Measurements from ENCODE around the gene HPS5. TPM values are rescaled to one million over a fixed set of nuclear protein-coding genes. Genes with fewer than 3 reads are reported as not detected.
A peak's percentile ranks its signal among the peaks of the same experiment; 100 is the strongest.

The HPS5 gene
- total and polyA plus RNA-seq, 2 of the 13 experiments (the other 11 are each of a cell fraction or from before 2014, with no cell fraction given), result 6.6 to 25.5 TPM

- TF ChIP-seq, protein P1, sequence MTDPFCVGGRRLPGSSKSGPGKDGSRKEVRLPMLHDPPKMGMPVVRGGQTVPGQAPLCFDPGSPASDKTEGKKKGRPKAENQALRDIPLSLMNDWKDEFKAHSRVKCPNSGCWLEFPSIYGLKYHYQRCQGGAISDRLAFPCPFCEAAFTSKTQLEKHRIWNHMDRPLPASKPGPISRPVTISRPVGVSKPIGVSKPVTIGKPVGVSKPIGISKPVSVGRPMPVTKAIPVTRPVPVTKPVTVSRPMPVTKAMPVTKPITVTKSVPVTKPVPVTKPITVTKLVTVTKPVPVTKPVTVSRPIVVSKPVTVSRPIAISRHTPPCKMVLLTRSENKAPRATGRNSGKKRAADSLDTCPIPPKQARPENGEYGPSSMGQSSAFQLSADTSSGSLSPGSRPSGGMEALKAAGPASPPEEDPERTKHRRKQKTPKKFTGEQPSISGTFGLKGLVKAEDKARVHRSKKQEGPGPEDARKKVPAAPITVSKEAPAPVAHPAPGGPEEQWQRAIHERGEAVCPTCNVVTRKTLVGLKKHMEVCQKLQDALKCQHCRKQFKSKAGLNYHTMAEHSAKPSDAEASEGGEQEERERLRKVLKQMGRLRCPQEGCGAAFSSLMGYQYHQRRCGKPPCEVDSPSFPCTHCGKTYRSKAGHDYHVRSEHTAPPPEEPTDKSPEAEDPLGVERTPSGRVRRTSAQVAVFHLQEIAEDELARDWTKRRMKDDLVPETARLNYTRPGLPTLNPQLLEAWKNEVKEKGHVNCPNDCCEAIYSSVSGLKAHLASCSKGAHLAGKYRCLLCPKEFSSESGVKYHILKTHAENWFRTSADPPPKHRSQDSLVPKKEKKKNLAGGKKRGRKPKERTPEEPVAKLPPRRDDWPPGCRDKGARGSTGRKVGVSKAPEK (CRISPR knock-in tag; IDR thresholded peaks at IDR 0.05; ENCODE audit: borderline replicate concordance), result no peak
- TF ChIP-seq, protein P2, sequence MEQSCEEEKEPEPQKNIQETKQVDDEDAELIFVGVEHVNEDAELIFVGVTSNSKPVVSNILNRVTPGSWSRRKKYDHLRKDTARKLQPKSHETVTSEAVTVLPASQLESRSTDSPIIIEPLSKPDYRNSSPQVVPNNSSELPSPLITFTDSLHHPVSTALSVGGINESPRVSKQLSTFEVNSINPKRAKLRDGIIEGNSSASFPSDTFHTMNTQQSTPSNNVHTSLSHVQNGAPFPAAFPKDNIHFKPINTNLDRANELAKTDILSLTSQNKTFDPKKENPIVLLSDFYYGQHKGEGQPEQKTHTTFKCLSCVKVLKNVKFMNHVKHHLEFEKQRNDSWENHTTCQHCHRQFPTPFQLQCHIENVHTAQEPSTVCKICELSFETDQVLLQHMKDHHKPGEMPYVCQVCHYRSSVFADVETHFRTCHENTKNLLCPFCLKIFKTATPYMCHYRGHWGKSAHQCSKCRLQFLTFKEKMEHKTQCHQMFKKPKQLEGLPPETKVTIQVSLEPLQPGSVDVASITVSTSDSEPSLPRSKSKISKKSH (CRISPR knock-in tag; IDR thresholded peaks at IDR 0.05; ENCODE audit: borderline replicate concordance), result peak; percentile 98
- peak; percentile 97 for TF ChIP-seq YEATS2 (CRISPR knock-in tag; IDR thresholded peaks at IDR 0.05; ENCODE audit: borderline replicate concordance)
- no peak for TF ChIP-seq TBP (CRISPR knock-in tag; IDR thresholded peaks at IDR 0.05)
- peak; percentile 67; the same call in 1 of the 2 replicates for TF ChIP-seq LBX2 (CRISPR knock-in tag; IDR thresholded peaks at IDR 0.05; ENCODE audit: borderline replicate concordance)
- TF ChIP-seq, protein P3, sequence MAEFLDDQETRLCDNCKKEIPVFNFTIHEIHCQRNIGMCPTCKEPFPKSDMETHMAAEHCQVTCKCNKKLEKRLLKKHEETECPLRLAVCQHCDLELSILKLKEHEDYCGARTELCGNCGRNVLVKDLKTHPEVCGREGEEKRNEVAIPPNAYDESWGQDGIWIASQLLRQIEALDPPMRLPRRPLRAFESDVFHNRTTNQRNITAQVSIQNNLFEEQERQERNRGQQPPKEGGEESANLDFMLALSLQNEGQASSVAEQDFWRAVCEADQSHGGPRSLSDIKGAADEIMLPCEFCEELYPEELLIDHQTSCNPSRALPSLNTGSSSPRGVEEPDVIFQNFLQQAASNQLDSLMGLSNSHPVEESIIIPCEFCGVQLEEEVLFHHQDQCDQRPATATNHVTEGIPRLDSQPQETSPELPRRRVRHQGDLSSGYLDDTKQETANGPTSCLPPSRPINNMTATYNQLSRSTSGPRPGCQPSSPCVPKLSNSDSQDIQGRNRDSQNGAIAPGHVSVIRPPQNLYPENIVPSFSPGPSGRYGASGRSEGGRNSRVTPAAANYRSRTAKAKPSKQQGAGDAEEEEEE (CRISPR knock-in tag; IDR thresholded peaks at IDR 0.05; ENCODE audit: borderline replicate concordance), result peak; percentile 87; the same call in 1 of the 2 replicates
- peak; percentile 37; the same call in 1 of the 2 replicates for TF ChIP-seq ZNF619 (CRISPR knock-in tag; IDR thresholded peaks at IDR 0.05)
- no peak for TF ChIP-seq KAT2B (IDR thresholded peaks at IDR 0.05; ENCODE audit: borderline replicate concordance, low read depth, low read length)
- peak; percentile 89 for TF ChIP-seq AGO2 (optimal IDR thresholded peaks at IDR 0.05; ENCODE audit: low read depth, low read length)
- peak; percentile 82 for TF ChIP-seq ZNF160 (CRISPR knock-in tag; IDR thresholded peaks at IDR 0.05)
- TF ChIP-seq, protein P4, sequence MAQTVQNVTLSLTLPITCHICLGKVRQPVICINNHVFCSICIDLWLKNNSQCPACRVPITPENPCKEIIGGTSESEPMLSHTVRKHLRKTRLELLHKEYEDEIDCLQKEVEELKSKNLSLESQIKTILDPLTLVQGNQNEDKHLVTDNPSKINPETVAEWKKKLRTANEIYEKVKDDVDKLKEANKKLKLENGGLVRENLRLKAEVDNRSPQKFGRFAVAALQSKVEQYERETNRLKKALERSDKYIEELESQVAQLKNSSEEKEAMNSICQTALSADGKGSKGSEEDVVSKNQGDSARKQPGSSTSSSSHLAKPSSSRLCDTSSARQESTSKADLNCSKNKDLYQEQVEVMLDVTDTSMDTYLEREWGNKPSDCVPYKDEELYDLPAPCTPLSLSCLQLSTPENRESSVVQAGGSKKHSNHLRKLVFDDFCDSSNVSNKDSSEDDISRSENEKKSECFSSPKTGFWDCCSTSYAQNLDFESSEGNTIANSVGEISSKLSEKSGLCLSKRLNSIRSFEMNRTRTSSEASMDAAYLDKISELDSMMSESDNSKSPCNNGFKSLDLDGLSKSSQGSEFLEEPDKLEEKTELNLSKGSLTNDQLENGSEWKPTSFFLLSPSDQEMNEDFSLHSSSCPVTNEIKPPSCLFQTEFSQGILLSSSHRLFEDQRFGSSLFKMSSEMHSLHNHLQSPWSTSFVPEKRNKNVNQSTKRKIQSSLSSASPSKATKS (CRISPR knock-in tag; IDR thresholded peaks at IDR 0.05), result 0 out of 2 replicates have a peak, but pooled peaks have one; percentile 43
- peak; percentile 84 for TF ChIP-seq ETV6 (CRISPR knock-in tag; conservative IDR thresholded peaks at IDR 0.05)
- peak; percentile 96 for TF ChIP-seq MYPOP (CRISPR knock-in tag; IDR thresholded peaks at IDR 0.05)
- peak; percentile 90 for TF ChIP-seq POLR2AphosphoS2 (IDR thresholded peaks at IDR 0.05; ENCODE audit: low read depth, low read length)
- TF ChIP-seq ARNTL (CRISPR knock-in tag; IDR thresholded peaks at IDR 0.05), result peak; percentile 99
- TF ChIP-seq, protein P5, sequence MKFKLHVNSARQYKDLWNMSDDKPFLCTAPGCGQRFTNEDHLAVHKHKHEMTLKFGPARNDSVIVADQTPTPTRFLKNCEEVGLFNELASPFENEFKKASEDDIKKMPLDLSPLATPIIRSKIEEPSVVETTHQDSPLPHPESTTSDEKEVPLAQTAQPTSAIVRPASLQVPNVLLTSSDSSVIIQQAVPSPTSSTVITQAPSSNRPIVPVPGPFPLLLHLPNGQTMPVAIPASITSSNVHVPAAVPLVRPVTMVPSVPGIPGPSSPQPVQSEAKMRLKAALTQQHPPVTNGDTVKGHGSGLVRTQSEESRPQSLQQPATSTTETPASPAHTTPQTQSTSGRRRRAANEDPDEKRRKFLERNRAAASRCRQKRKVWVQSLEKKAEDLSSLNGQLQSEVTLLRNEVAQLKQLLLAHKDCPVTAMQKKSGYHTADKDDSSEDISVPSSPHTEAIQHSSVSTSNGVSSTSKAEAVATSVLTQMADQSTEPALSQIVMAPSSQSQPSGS (CRISPR knock-in tag; IDR thresholded peaks at IDR 0.05), result peak; percentile 94
Observed at GRCh38 chr11:18321969-18322711, at the start of gene HPS5, which contains the start of gene GTF2H1 (continued).
